Measurements from ENCODE around the gene CTIF.

Gene CTIF

GRCh38 chr18:48801728-48802542, 263.1 kb downstream of the CTIF start:
- H3K9ac ChIP-seq (ENCODE audit: low read length): no peak overlapping the region
- no peaks in the 10 kb centered on the region for H3K27me3 ChIP-seq (replicated peaks; ENCODE audit: control insufficient read depth, insufficient read depth, low read length)
- peaks cover 28% of the 10 kb centered on the region for H3K4me1 ChIP-seq (ENCODE audit: control insufficient read depth, insufficient read depth, low read length)
- no peaks in the 10 kb centered on the region for H3K9me3 ChIP-seq (ENCODE audit: control insufficient read depth, low read length)
- peaks cover 51% of the 10 kb centered on the region for H3K36me3 ChIP-seq (ENCODE audit: control insufficient read depth, insufficient read depth, low read length, severe bottlenecking)
- H3K4me3 ChIP-seq (ENCODE audit: low read length): no peak overlapping the region
- no peak for DNase-seq (ENCODE audit: low read depth)

GRCh38 chr18:48802543-48803290, 263.9 kb downstream of the CTIF start:
- no peak for DNase-seq (ENCODE audit: low read depth)
- Histone ChIP-seq H3K9ac (ENCODE audit: low read length) (no peak overlapping the region), H3K4me3 (ENCODE audit: low read length) (no peak overlapping the region), H3K4me1 (ENCODE audit: control insufficient read depth, insufficient read depth, low read length) (peaks cover 36% of the 10 kb centered on the region), H3K27me3 (replicated peaks; ENCODE audit: control insufficient read depth, insufficient read depth, low read length) (no peaks in the 10 kb centered on the region), H3K9me3 (ENCODE audit: control insufficient read depth, low read length) (no peaks in the 10 kb centered on the region), H3K36me3 (ENCODE audit: control insufficient read depth, insufficient read depth, low read length, severe bottlenecking) (peaks cover 50% of the 10 kb centered on the region)

GRCh38 chr18:48803518-48803917, 264.7 kb downstream of the CTIF start:
- no peak for DNase-seq (ENCODE audit: low read depth)
- H3K4me3 ChIP-seq (ENCODE audit: low read length): no peak overlapping the region

GRCh38 chr18:48803951-48804855, 265.4 kb downstream of the CTIF start:
- H3K4me1 ChIP-seq (ENCODE audit: control insufficient read depth, insufficient read depth, low read length): peaks cover 51% of the 10 kb centered on the region
- H3K9me3 ChIP-seq (ENCODE audit: control insufficient read depth, low read length): no peaks in the 10 kb centered on the region
- no peak overlapping the region for H3K9ac ChIP-seq (ENCODE audit: low read length)
- H3K4me3 ChIP-seq (ENCODE audit: low read length): no peak overlapping the region
- H3K27me3 ChIP-seq (replicated peaks; ENCODE audit: control insufficient read depth, insufficient read depth, low read length): no peaks in the 10 kb centered on the region
- H3K36me3 ChIP-seq (ENCODE audit: control insufficient read depth, insufficient read depth, low read length, severe bottlenecking): peaks cover 40% of the 10 kb centered on the region
- no peak for DNase-seq (ENCODE audit: low read depth)

More at GRCh38 chr18:48803518-48803917, 264.7 kb downstream of the CTIF start:
- H3K27me3 ChIP-seq (replicated peaks; ENCODE audit: control insufficient read depth, insufficient read depth, low read length): no peaks in the 10 kb centered on the region
- H3K4me1 ChIP-seq (ENCODE audit: control insufficient read depth, insufficient read depth, low read length): peaks cover 44% of the 10 kb centered on the region
- H3K9ac ChIP-seq (ENCODE audit: low read length): no peak overlapping the region
- no peaks in the 10 kb centered on the region for H3K9me3 ChIP-seq (ENCODE audit: control insufficient read depth, low read length)
- H3K36me3 ChIP-seq (ENCODE audit: control insufficient read depth, insufficient read depth, low read length, severe bottlenecking): peaks cover 45% of the 10 kb centered on the region

GRCh38 chr18:48804856-48805610, 266.2 kb downstream of the CTIF start:
- Histone ChIP-seq H3K4me1 (ENCODE audit: control insufficient read depth, insufficient read depth, low read length) (peaks cover 54% of the 10 kb centered on the region), H3K9ac (ENCODE audit: low read length) (no peak overlapping the region), H3K9me3 (ENCODE audit: control insufficient read depth, low read length) (no peaks in the 10 kb centered on the region), H3K4me3 (ENCODE audit: low read length) (no peak overlapping the region), H3K27me3 (replicated peaks; ENCODE audit: control insufficient read depth, insufficient read depth, low read length) (no peaks in the 10 kb centered on the region), H3K36me3 (ENCODE audit: control insufficient read depth, insufficient read depth, low read length, severe bottlenecking) (peaks cover 38% of the 10 kb centered on the region)
- no peak for DNase-seq (ENCODE audit: low read depth)

- no peak for DNase-seq (ENCODE audit: low read depth)
- Histone ChIP-seq H3K9me3 (ENCODE audit: control insufficient read depth, low read length) (no peaks in the 10 kb centered on the region), H3K27me3 (replicated peaks; ENCODE audit: control insufficient read depth, insufficient read depth, low read length) (no peaks in the 10 kb centered on the region)
These were observed 267.1 kb downstream of the CTIF start for GRCh38 chr18:48805826-48806535.

GRCh38 chr18:48806551-48807261, 267.9 kb downstream of the CTIF start:
- Histone ChIP-seq H3K4me3 (ENCODE audit: low read length) (no peak overlapping the region), H3K4me1 (ENCODE audit: control insufficient read depth, insufficient read depth, low read length) (peaks cover 42% of the 10 kb centered on the region), H3K9me3 (ENCODE audit: control insufficient read depth, low read length) (no peaks in the 10 kb centered on the region), H3K9ac (ENCODE audit: low read length) (no peak overlapping the region), H3K36me3 (ENCODE audit: control insufficient read depth, insufficient read depth, low read length, severe bottlenecking) (peaks cover 32% of the 10 kb centered on the region), H3K27me3 (replicated peaks; ENCODE audit: control insufficient read depth, insufficient read depth, low read length) (no peaks in the 10 kb centered on the region)
- peak; percentile 35 for DNase-seq (ENCODE audit: low read depth)

More at GRCh38 chr18:48805826-48806535, 267.1 kb downstream of the CTIF start:
- Histone ChIP-seq H3K9ac (ENCODE audit: low read length) (no peak overlapping the region), H3K4me3 (ENCODE audit: low read length) (no peak overlapping the region), H3K4me1 (ENCODE audit: control insufficient read depth, insufficient read depth, low read length) (peaks cover 49% of the 10 kb centered on the region), H3K36me3 (ENCODE audit: control insufficient read depth, insufficient read depth, low read length, severe bottlenecking) (peaks cover 32% of the 10 kb centered on the region)

- Histone ChIP-seq H3K9me3 (ENCODE audit: control insufficient read depth, low read length) (no peaks in the 10 kb centered on the region), H3K4me1 (ENCODE audit: control insufficient read depth, insufficient read depth, low read length) (peaks cover 34% of the 10 kb centered on the region), H3K4me3 (ENCODE audit: low read length) (no peak overlapping the region), H3K27me3 (replicated peaks; ENCODE audit: control insufficient read depth, insufficient read depth, low read length) (no peaks in the 10 kb centered on the region), H3K9ac (ENCODE audit: low read length) (no peak overlapping the region), H3K36me3 (ENCODE audit: control insufficient read depth, insufficient read depth, low read length, severe bottlenecking) (peaks cover 24% of the 10 kb centered on the region)
- no peak for DNase-seq (ENCODE audit: low read depth)
These were observed 269.6 kb downstream of the CTIF start for GRCh38 chr18:48808476-48808875.

- no peak overlapping the region for H3K9ac ChIP-seq (ENCODE audit: low read length)
These were observed 270.5 kb downstream of the CTIF start for GRCh38 chr18:48809365-48809764.

More at GRCh38 chr18:48809365-48809764, 270.5 kb downstream of the CTIF start:
- Histone ChIP-seq H3K9me3 (ENCODE audit: control insufficient read depth, low read length) (no peaks in the 10 kb centered on the region), H3K4me3 (ENCODE audit: low read length) (no peak overlapping the region), H3K36me3 (ENCODE audit: control insufficient read depth, insufficient read depth, low read length, severe bottlenecking) (peaks cover 21% of the 10 kb centered on the region), H3K4me1 (ENCODE audit: control insufficient read depth, insufficient read depth, low read length) (peaks cover 34% of the 10 kb centered on the region), H3K27me3 (replicated peaks; ENCODE audit: control insufficient read depth, insufficient read depth, low read length) (no peaks in the 10 kb centered on the region)
- DNase-seq (ENCODE audit: low read depth): no peak
